Measurements from ENCODE around the gene MCAT.

The MCAT gene

DNA sequence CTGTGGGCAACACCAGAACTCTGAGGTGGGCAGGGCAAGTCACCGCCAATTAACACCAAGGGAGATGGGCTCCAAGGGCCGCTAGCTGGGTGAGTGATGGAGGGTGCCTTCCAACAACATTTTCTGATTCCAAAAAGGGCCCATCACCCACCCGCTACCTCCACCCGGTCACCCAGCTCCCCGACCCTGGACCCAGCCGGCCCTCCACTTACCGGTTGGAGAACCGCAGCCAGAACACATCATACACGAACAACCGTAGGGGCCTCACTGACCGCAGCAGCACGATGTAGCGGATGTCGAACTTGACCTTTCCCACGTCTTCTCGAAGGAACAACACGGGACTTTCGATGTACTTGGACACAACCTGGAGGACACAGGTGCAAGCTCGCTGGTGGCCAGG is 29.0 kb upstream of the MCAT start:
- no peak overlapping the region for H3K4me3 ChIP-seq (ENCODE audit: low read depth, low read length)
- TF ChIP-seq, protein P1, sequence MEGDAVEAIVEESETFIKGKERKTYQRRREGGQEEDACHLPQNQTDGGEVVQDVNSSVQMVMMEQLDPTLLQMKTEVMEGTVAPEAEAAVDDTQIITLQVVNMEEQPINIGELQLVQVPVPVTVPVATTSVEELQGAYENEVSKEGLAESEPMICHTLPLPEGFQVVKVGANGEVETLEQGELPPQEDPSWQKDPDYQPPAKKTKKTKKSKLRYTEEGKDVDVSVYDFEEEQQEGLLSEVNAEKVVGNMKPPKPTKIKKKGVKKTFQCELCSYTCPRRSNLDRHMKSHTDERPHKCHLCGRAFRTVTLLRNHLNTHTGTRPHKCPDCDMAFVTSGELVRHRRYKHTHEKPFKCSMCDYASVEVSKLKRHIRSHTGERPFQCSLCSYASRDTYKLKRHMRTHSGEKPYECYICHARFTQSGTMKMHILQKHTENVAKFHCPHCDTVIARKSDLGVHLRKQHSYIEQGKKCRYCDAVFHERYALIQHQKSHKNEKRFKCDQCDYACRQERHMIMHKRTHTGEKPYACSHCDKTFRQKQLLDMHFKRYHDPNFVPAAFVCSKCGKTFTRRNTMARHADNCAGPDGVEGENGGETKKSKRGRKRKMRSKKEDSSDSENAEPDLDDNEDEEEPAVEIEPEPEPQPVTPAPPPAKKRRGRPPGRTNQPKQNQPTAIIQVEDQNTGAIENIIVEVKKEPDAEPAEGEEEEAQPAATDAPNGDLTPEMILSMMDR (IDR thresholded peaks at IDR 0.05; ENCODE audit: borderline replicate concordance, insufficient read depth, low read depth, low read length), result no peak

GRCh38 chr22:43171607-43172006 is 28.4 kb upstream of the MCAT start:
- no peak overlapping the region for H3K4me3 ChIP-seq (ENCODE audit: low read depth, low read length)
- TF ChIP-seq, protein P1 (IDR thresholded peaks at IDR 0.05; ENCODE audit: borderline replicate concordance, insufficient read depth, low read depth, low read length), result no peak

- TF ChIP-seq, protein P1 (IDR thresholded peaks at IDR 0.05; ENCODE audit: borderline replicate concordance, insufficient read depth, low read depth, low read length), result no peak
- H3K4me3 ChIP-seq (ENCODE audit: low read depth, low read length), result no peak overlapping the region
These were observed 27.9 kb upstream of the MCAT start for GRCh38 chr22:43171019-43171491.

- TF ChIP-seq, protein P1 (IDR thresholded peaks at IDR 0.05; ENCODE audit: borderline replicate concordance, insufficient read depth, low read depth, low read length), result no peak
- H3K4me3 ChIP-seq (ENCODE audit: low read depth, low read length), result no peak overlapping the region
These were observed 26.9 kb upstream of the MCAT start for GRCh38 chr22:43170131-43170480.

- TF ChIP-seq, protein P1 (IDR thresholded peaks at IDR 0.05; ENCODE audit: borderline replicate concordance, insufficient read depth, low read depth, low read length), result no peak
- H3K4me3 ChIP-seq (ENCODE audit: low read depth, low read length), result no peak overlapping the region
These were observed 26.3 kb upstream of the MCAT start for GRCh38 chr22:43169310-43170130.

- TF ChIP-seq, protein P1 (IDR thresholded peaks at IDR 0.05; ENCODE audit: borderline replicate concordance, insufficient read depth, low read depth, low read length), result no peak
These were observed 25.5 kb upstream of the MCAT start for GRCh38 chr22:43168471-43169309.

More at GRCh38 chr22:43168471-43169309, 25.5 kb upstream of the MCAT start:
- no peak overlapping the region for H3K4me3 ChIP-seq (ENCODE audit: low read depth, low read length)
